ENCODE results near the gene ZNF274. TPM values are rescaled to one million over a fixed set of nuclear protein-coding genes. Genes with fewer than 3 reads are reported as not detected.

ZNF274 gene
- total and polyA plus RNA-seq, 2 of the 8 experiments (the other 6 are each of a cell fraction or from before 2014, with no cell fraction given): 13.3 to 25.1 TPM

GRCh38 chr19:58228585-58229254 is 45.9 kb downstream of the ZNF274 start, which contains the start of gene ZNF544 (continued):
- peak; percentile 85 for TF ChIP-seq TAF7 (optimal IDR thresholded peaks at IDR 0.05; ENCODE audit: borderline replicate concordance, low read depth, low read length)
- no peak for TF ChIP-seq RAD21 (IDR thresholded peaks at IDR 0.05 in 1 of 2, conservative IDR thresholded peaks at IDR 0.05 in 1 of 2; ENCODE audit: low read depth in 2 of 2, low read length in 2 of 2)
- TF ChIP-seq SP2 (IDR thresholded peaks at IDR 0.05; ENCODE audit: low read length): no peak
- peak; percentile 87 to 90 for TF ChIP-seq POLR2A (IDR thresholded peaks at IDR 0.05; ENCODE audit: control extremely low read depth in 1 of 2, low read depth in 2 of 2, low read length in 2 of 2)
- TF ChIP-seq SP4 (IDR thresholded peaks at IDR 0.05; ENCODE audit: low read length): 0 out of 2 replicates have a peak, but pooled peaks have one; percentile 34
- TF ChIP-seq TBP (IDR thresholded peaks at IDR 0.05; ENCODE audit: low read depth, low read length): peak; percentile 82
- TF ChIP-seq ZNF274 (IDR thresholded peaks at IDR 0.05; ENCODE audit: borderline replicate concordance, extremely low read depth, low read length): no peak
- TF ChIP-seq CTBP2 (IDR thresholded peaks at IDR 0.05; ENCODE audit: borderline replicate concordance, insufficient read depth, insufficient read length, low read length): no peak
- no peak for TF ChIP-seq HDAC2 (IDR thresholded peaks at IDR 0.05; ENCODE audit: borderline replicate concordance in 1 of 2, low read depth in 2 of 2, low read length in 2 of 2)
- TF ChIP-seq SIN3A (conservative IDR thresholded peaks at IDR 0.05 in 1 of 2, IDR thresholded peaks at IDR 0.05 in 1 of 2; ENCODE audit: low read depth in 1 of 2, low read length in 2 of 2): no peak
- peak; percentile 87 for TF ChIP-seq TAF1 (IDR thresholded peaks at IDR 0.05; ENCODE audit: low read depth, low read length)
- TF ChIP-seq JUND (IDR thresholded peaks at IDR 0.05; ENCODE audit: low read length): no peak
- peak; percentile 51 for TF ChIP-seq KDM4A (IDR thresholded peaks at IDR 0.05; ENCODE audit: low read depth, low read length, severe bottlenecking)
- no peak for TF ChIP-seq KDM1A (IDR thresholded peaks at IDR 0.05; ENCODE audit: borderline replicate concordance, low read length)
- peak; percentile 35 for TF ChIP-seq BACH1 (IDR thresholded peaks at IDR 0.05; ENCODE audit: low read length)
- TF ChIP-seq USF2 (IDR thresholded peaks at IDR 0.05; ENCODE audit: low read length): no peak
- TF ChIP-seq CEBPB (IDR thresholded peaks at IDR 0.05; ENCODE audit: low read depth, low read length): no peak
- TF ChIP-seq PHF8 (conservative IDR thresholded peaks at IDR 0.05; ENCODE audit: low read depth, low read length): peak; percentile 95
- no peak for TF ChIP-seq RNF2 (IDR thresholded peaks at IDR 0.05; ENCODE audit: borderline replicate concordance, low read depth, low read length, missing control alignments, poor library complexity, severe bottlenecking)
- TF ChIP-seq MAX (IDR thresholded peaks at IDR 0.05): peak; percentile 78
